ENCODE results near the gene TMEM106B.
"Not testable (repeated sequence)": the region's sequence is repeated elsewhere in the genome, so short reads cannot be mapped to it uniquely, and the experiment has no call there.

Gene TMEM106B

GRCh38 chr7:12211054-12211710, at the start of gene TMEM106B:
Gene TMEM106B, plus strand, starts transcription at chr7:12211294. Its CDS starts 3,517 bp downstream, at chr7:12214811.
- FAIRE-seq: peak; percentile 79

DNA sequence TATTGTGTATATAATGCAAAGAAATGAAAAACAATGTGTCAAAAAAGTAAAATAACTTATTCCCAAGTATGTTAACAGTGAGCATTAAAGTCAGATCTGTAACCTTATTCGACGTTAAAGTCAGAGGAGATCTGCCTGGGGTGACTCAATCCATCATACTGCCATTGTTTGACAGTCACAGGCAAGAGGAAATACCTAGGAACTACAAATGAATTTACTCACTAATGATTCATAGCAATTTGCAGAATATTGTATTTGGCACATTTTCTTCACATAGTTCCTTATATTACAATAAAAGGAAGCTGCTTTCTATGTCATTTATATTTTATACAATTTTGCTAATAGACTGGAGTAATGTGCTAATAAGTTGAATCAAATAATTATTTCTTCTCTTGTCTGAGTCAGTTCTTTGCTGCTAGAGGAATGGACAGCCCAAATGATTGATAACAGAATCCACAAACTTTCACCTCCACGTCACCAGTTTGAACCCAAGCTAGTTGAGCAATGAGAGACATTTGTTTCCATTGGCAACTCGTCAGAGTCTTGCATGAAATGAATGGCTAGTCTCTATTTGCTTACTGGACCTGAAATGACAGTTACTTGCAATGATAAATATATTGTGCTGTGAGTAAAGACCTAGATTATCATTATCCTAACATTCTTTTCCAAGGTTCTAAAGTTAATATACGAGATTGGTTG, 48.5 kb upstream of the TMEM106B start:
- FAIRE-seq: peak; percentile 21

GRCh38 chr7:12168065-12168464, 43.0 kb upstream of the TMEM106B start:
- FAIRE-seq: not testable (repeated sequence)

GRCh38 chr7:12169981-12170820, 40.9 kb upstream of the TMEM106B start:
- FAIRE-seq: not testable (repeated sequence)

- FAIRE-seq: no peak
These were observed 37.4 kb upstream of the TMEM106B start for GRCh38 chr7:12173671-12174070.

DNA sequence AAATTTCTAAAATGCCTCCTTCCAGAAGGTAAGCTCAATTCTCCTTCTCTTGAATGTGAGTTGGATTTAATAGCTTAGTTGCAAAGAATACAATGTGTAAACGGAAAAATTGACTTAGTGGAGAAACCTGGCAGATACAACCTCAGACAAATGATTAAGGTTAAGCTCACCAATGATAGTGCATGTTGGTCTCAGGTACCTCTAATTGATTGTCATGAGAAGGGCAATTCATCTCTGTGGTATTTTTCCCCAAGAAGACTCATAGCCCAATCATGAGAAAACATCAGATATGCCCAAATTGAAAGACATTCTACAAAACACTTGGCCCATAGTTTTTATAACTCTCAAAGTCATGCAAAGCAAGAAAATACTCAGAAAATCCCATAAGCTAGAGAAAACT, 36.2 kb upstream of the TMEM106B start:
- FAIRE-seq: no peak

GRCh38 chr7:12178317-12178716, 32.8 kb upstream of the TMEM106B start:
- FAIRE-seq: no peak

GRCh38 chr7:12194426-12194825, 16.7 kb upstream of the TMEM106B start:
- peak; percentile 83 for FAIRE-seq

DNA sequence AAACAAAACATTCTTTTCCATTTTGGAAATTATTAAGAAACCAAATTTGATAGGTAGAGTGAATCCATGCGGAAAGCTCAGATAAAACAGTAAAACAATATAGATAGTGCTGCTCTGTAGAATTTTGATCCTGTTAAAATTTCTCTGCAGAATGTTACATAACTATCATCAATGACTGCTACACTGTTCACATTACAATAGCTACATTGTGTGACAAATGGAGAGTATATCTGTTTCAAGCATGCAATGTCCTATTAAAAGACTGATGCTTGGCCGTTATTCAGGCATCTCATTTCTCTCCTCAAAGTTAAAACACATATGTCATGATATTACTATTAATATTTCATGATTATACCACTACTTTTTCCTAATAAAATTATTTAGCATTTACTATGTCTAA, 14.7 kb upstream of the TMEM106B start:
- FAIRE-seq: no peak

GRCh38 chr7:12199363-12199762, 11.7 kb upstream of the TMEM106B start:
- FAIRE-seq: no peak

GRCh38 chr7:12207046-12207445, 4.0 kb upstream of the TMEM106B start:
- no peak for FAIRE-seq

DNA sequence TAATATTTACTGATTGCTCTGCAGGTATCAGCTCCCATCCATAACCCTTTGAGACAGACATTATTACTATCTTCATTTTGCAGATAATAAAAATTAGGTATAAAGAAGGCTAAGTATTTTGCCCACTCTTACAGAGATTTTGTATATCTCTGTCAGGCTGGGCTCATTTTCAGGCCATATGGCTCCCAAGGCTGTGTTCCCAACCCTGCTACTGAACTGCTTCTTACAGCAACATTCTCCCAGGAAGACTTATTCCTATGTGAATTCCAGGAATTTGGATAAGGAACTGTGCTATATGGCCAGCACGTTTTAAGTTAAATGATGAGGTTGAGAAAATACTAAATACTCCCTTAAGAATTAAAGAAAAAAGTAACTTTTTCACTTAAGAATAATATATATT, 1.9 kb upstream of the TMEM106B start:
- FAIRE-seq: no peak

DNA sequence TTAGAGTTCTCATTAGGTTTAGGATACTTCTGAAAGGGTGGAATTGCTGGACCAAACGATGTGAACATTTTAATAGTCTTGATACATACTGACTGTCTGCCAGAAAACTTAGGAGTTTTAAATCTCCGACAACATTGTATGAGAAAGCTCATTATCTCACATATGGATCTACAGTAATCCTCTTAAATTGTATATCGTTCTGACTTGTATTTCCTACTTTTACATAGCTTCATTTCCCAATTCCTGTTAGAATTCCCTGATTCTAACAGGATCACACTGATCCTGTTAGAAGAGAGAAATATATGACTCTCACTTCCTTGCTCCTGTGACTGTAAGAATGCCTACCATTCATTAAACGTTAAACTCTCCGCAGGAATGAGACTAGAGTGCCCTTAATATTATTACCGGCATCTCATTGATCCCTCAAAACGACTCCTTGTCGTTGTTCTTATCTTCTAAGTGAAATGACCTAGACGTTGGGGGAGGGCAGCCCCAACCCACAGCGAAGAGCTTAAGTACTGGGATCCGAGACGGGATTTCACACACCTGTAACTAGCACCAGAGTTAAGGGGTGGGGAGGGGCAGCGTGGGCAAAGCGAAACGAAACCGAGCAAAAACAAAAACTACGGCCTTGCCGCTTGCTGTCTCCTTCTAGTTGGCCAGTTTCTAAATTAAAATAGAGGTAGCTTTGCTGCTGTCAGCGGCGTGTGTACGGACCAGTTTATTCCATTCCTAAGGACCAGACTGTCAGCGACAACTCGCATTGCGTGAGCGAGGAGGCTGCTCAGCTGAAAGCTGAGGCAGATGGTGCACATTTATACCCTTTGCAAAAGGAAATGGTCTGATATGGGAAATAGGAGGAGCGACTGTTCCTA, 678 bp upstream of the TMEM106B start:
- FAIRE-seq: no peak

DNA sequence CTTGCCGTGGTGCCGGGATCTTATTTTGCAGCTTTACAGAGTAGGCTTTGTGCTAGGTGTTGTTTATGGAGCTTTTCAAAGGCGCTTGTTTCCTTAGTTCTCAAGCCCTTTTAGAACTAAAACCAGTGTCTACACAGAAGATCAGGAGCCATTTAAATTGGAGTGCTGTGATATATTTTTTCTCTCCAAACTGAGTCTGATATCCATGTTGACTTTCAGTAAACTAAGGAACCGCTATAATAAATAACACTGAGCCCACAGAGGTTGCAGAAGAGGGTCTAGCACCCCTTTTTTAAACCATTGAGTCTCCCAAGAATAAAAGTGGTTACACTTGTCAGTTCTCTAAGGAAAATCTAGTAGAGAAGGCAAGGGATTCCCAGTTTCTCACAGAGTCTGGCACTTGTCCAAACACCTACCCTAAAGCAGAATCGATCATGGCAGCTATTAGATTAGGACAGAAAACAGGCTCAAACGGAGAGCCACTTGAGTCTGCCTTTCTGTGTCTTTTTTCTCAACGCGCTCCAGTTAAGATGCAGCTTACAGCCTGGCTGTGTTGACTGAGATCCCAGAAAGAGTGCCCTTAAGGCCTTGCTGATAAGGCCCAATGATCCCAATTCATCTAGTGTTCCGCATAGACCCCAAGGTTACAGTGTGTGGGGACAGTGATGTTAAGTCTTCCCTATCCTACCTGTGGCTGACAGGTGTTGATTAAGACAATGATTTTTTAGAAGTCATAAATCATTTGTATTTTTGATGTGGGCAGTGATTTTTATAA, 804 bp downstream of the TMEM106B start:
- FAIRE-seq: no peak

DNA sequence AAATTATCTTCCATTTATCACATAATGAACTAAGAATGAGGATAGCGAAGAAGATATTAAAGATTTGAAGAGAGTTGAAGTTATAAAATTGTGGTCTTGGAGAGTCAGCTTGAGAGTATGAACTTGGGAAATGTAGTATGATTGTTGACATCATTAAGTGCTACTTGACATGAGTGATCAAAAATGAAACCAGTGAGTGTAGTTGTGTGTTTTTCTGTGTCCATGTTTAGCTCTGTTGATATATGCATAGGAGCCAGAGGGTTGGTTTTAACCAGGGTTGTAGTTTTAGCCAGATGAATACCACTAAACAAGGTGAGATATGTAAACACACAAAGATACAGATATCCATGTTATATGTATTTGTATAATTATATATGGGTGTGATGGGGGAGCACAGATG, 6.2 kb downstream of the TMEM106B start:
- peak; percentile 24 for FAIRE-seq

DNA sequence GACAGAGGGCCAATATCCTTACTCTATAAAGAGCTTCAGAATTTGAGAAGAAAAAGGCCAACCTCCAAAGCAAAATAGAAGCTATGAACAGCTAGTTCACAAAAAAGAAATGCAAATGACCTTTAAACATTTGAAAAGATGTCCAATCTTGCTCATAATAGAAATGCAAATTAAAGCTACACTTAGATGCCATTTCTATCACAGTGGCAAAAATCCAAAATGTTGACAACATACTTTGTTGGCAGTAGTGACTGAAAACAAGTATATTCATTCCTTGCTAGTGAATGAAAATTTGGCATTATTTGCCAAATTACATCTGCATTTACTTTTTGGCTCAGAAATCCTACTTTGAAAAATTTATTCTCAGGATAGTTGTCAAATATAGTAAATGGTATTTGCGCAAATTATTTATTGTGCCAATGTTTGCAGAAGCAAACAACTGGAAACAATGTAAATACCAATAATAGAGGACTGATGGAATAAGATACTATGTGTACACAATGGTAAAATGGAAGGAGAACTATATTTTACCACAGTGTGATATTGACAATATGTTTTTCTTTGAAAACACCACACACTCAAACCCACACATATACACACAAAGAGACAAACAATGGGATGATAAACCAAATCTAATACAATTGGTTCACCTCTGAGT, 9.4 kb downstream of the TMEM106B start:
- peak; percentile 41 for FAIRE-seq

DNA sequence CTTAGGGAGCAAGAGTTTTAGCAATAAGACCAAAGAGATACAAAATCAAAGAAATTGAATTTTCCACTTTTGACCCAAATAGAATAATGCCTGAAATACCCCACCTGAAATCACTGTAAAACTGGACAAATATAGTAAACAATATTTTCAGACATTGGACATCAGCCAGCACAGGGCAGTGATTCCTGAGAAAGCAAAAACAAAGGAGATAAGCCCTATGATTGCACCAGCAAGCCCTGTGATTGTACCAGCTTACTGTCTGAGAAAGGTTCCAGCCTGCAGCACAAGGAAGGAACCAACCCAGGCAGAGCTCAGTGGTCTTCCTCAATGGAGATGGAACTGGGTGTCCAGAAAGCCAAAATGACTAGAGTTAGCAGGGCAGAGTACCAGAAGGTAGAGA, 10.3 kb downstream of the TMEM106B start:
- peak; percentile 17 for FAIRE-seq

GRCh38 chr7:12222889-12223579, 11.9 kb downstream of the TMEM106B start:
- no peak for FAIRE-seq

- not testable (repeated sequence) for FAIRE-seq
These were observed 13.9 kb downstream of the TMEM106B start for GRCh38 chr7:12225017-12225416.

GRCh38 chr7:12226756-12227155, 15.7 kb downstream of the TMEM106B start:
- peak; percentile 5 for FAIRE-seq

- FAIRE-seq: no peak
These were observed 16.9 kb downstream of the TMEM106B start for GRCh38 chr7:12228024-12228423.

Data from islet of Langerhans (tissue), 1 donor.